GM19328 (cell line): ENCODE data around the gene SPATA31C1.
"Not testable (repeated sequence)": the region's sequence is repeated elsewhere in the genome, so short reads cannot be mapped to it uniquely, and the experiment has no call there.

Experiments used
- ATAC-seq: cut with Tn5 transposase; IDR thresholded peaks from one replicate; pipeline ENCODE4 v1.9.1; 2021; ENCODE audit warnings: mild to moderate bottlenecking, moderate library complexity; ENCODE audit not compliant: unreplicated experiment

Gene SPATA31C1

DNA sequence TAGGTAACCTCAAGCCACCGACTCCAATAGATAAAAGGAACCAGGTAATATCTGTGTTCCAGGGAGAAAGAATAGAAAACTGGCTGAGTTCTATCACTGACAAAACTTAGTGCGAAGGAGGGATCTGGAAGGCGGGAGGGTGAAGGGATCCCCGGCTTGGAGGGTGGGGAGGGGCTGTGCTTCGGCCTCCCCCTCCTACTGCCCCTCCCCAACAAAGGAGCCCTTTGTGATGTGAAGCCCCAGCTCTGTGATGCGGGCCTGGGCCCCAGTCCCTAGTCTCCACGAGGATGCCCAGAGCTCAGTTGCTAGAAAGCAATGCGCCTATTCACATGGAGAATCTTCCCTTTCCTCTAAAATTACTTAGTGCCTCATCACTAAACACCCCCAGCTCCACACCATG, at the start of gene SPATA31C1:
SPATA31C1 (plus strand) TSS at position 301 of the 400 bp plus-strand sequence.
- ATAC-seq: not testable (repeated sequence)

DNA sequence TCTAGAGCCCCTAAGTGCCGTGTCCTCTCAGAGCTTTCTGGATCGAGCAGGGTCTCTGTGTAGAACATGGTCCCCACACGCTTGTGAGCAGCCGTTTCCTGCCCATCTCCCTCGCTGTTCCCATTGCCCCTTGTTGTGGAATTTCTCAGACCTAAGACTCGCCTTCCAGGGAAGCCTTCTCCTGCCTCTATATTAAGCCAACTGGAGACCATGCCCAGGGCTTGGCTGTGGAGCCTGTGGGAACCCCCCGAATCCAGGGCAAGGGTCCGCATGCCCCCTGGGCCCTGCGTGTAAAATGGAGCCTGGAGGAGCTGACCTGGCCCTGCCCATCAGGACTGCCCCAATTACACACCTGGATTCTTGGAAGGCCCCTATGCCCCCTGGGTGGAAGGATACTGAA, 49.6 kb upstream of the SPATA31C1 start:
- ATAC-seq: no peak

DNA sequence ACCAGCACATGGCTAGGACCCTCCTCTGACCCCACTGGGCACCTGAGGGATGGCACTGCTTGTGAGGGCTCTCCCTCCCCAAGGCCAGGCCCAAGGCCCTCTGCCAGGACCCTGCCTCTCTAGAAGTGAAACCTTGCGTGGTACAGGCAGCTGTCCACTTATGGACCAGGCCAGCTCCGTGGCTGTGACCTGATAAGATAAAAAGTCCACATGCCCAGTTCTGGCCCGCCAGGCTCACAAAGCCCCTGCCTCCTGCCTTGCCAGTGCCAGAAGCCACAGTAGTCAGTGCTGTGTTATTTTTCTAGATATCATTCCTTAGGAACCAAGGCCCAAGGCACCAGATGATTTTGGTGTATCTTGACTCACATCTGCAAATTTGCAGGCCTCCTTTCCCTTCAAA, 49.1 kb upstream of the SPATA31C1 start:
- no peak for ATAC-seq

DNA sequence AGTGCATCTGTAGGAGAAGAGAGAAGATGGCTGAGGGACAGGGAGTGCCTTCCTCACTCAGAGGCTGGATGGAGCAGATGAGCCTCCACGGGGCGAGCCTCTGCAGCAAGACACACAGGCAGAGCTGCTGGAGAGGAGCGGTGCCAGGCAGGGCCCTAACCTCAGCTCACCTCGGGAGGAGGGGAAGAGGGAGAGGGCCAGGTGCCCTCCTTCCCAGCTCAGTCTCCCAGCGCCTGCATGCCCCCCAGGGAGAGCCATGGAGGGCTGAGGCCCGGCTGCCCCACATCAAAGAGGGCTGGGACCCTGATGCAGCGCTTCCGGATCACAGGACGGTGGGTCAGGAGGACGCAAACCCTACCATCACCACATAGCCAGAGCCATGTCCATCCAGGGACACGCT, 48.7 kb upstream of the SPATA31C1 start:
- no peak for ATAC-seq

DNA sequence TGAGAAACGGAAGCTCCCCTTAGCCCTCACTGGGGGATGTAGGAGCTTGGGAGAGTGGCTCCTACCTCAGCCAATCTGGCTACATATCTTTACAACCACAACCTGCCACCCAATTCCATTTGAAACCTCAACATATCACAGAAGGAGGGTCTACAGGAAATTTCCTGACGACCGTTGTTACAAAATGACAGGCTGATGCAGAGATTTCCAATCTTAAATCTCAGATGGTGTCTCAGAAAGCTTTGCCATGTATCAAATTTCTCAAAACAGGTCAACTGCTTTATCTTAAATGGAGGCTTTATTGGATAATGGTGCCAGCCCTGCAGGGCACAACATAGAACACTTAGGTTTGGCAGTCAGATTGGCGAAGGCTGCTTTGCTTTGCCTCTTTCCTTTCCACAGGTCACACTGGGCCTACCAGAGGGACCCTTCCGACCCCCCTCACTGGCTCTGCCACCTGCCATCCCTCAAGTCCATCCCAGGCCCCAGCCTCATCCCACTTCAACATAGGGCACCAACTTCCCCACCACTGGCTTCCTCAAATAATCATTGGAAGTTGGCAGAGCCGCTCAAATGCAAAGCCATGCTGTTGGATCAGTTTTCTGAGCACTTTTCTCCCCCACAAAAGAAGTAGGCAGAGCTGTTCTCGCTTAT, 46.2 kb upstream of the SPATA31C1 start:
- no peak for ATAC-seq

DNA sequence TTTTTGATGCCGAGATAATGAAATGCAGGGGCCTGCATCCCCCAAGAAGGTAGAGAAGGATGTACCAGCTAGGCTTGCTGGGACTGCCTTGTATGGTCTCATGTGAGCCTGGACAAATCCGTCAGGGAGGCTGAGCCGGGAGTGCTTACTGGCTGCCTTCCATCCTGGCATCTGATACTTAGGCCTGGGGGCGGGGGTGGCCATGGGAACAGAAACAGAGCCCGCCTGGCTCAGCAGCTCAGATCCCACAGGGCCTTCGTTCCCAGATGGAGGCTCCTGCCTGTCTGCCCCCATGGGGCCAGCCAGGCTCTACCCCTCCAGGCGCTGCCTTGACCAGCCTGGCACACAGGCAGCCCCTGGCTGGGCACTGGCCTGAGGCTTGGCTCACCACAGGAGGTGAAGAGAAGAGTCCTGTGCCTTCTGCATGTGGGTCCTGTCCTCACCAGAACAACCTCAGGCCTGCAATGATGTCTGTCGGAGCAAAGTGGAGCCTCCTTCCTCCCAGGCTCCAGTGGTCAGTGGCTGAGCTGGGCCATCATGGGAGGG, 45.6 kb upstream of the SPATA31C1 start:
- ATAC-seq: no peak

DNA sequence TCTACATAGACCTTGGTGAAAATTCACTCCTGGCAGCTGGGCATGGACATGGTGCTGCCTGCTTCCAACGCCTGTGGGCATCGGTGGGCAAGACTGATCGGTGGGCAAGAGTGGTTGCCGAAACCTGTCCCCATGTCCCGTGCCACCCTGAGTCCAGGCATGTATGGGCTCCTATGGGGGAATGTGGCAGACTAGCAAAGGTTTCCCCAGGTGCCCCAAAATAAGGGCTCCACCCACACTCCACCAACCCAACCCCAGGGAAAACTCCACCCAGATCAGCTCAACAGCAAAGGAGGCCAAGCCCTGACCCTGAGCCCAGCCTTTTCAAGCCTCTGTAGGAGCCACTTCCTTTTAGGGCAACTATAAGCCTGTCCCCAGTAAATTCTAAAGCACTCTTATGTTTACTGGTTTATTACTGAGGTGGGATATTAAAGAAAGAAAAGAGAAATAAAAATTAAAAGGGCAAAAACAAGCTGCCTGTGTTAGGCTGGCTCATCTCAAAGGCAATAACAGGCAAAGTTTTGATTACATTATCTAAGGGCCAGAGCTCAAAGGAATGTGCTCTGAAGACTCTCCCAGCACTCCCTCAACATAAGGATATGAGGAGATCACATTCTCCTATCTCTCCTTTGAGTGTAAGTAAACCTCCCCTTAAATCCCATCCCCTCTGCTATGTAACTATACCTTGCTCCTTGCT, 44.0 kb upstream of the SPATA31C1 start:
- no peak for ATAC-seq

DNA sequence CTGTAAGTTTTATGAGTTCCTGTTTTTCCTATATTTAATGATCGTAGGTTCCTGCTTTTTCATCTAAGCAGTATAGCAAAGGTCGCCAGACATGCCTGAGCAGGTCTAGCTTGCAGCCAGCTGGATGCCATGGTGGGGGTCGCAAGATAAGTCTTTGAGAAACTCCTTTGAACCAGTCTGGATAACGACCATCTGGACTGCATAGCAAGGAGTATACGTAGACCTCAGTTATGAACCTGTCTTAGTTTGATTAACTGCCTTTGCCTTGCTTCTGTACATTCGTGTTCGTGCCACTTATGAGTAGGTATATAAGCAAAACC, 43.5 kb upstream of the SPATA31C1 start:
- ATAC-seq: no peak

DNA sequence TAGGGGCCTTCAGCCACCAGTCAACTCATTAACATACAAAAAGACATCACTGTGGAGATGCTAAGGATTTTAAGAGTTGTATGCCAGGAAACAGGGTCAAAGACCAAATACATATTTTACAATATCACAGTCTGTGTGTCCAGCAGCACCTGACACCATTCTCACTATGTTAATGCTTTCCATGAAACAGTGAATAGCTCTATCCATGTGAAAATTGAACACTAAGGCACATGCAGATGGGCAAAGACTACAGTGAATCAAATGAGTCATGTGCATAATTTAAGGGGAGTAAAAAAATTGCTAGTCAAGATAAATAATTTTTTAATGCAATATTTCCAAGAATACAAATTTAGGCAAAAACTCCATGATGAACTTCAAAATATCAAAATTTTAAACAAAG, 42.7 kb upstream of the SPATA31C1 start:
- ATAC-seq: no peak

DNA sequence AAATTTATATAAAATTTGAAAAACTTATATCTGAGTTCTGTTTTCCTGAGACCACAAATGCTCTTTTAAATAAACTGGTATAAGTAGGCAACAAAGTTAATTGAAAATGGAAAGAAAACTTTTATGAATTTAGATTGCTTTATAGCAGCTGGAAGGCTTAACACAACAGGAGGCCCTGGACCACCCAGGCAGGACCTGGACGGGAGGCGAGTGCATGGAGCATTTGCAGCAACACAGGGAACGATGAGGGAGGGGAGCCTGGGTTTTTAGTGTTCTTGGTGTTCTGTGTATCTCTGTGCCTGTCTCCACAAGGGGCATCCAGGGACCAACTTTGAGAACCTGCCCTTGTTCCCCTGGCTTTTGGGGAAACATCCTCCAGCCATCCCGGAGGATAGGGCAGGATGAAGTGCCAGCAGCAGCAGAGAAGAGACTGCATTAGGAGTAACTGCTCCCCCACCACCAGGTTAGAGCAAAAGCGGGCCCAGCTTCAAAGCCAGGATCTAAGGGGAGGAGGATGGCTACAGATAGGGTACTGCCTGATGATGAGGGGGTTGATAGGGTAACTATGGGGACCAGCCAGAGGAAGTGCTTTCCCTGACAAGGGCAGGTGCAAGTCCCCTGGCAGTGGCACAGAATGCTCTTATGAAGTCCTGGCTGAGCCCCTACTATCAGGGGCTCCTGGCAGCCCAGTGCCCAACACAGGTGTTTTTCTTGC, 41.8 kb upstream of the SPATA31C1 start:
- ATAC-seq: no peak

DNA sequence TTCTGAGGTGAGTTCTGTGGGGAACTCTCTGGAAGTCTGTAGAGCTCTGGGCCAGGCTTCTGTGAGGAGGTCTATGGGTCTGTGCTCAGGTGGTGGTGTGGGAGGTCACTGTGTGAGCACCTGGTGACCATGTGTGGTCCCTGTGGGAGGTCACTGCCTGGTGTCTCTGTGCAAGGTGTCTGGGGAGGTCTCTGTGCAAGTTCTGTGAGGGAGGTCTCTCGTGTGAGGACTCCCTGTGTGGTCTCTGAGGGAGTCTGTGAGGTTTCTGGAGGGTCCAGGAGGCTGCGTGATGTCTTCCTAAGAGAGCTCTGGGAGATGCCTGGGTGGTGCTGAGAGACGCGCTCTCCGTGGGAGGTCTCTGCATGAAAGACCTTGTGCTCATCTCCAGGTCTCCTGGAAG, 41.1 kb upstream of the SPATA31C1 start:
- ATAC-seq: no peak

DNA sequence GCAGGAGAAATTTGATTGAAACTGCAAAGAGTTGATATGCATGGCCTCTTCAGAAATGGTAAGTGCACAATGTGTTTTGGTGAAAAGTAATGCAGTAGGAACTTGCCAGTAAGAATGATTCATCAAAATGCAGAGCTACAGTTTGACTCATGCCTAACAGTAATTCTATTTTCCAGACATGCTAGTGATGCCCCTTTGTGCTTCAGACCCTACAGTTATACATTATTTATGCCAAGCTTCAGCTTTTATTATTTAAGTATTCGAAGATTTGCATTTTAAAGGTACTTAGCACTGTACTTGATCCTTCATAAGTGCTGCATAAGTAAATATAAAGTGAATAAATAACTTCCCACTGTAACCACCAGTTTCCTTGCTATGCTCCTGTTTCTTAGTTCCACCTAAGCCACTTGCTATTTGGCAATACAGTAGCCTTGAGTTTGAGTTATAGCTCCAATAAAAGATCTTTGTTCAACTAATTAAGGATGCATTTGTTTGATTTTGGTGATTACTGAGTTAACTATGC, 38.7 kb upstream of the SPATA31C1 start:
- ATAC-seq: no peak

DNA sequence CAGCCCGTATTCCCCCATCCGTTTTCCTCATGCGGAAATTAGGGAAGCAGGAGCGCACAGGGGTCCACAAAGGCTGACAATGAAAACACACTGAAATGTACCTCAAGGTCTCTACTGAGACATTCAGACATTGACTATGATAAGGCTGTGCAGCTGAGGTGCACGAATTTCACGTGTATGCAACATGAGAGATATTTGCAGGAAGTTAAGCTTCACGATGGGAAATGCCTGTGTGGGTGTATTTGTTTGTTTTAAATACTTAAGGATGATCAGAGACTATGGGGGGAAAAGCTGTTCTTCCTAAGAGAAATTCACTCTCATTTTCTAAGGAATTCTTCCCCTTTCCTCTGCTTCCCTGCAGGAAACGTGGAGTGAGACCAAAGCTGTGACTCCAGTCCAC, 37.6 kb upstream of the SPATA31C1 start:
- no peak for ATAC-seq

DNA sequence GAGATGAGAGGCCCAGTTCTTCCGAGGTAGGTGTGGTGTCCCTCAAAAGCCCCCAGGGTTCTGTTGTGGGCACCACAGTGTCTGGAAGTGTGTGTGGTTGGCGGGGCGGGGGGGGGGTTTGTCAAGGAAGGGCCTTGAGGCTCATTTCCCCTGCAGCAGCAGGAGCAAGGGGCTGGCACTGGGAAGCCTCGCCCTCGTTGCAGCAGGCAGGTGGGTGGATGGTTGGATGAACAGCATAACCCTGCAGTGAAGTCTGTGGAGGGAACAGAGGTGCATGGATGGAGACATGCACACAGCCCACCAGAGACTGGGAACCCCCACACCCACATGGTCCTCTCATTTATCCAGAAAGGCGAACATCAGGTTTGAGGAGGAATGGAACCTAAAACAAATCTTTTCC, 37.1 kb upstream of the SPATA31C1 start:
- ATAC-seq: no peak

DNA sequence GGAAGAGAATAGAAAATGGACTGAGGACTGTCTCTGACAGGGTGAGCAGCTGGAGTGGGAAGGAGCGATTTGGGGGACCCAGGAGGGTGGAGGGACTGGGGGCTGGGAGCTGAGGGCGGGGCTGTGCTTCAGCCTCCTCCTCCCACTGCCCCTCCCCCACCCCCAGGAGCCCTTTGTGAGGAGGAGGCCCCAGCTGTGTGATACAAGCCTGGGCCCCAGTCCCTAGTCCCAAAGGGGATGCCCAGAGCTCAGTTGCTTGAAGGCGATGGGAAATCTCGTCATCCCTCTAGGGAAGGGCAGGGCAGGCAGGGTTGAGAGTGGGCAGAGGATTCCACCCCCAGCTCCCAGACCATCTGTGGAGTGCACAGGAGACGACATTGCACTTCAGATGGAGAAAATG, 35.1 kb upstream of the SPATA31C1 start, which contains the start of gene SPATA31E1:
SPATA31E1 (plus strand) TSS at position 251 of the 400 bp plus-strand sequence; CDS start at position 266, 15 bp downstream.
- ATAC-seq: no peak

DNA sequence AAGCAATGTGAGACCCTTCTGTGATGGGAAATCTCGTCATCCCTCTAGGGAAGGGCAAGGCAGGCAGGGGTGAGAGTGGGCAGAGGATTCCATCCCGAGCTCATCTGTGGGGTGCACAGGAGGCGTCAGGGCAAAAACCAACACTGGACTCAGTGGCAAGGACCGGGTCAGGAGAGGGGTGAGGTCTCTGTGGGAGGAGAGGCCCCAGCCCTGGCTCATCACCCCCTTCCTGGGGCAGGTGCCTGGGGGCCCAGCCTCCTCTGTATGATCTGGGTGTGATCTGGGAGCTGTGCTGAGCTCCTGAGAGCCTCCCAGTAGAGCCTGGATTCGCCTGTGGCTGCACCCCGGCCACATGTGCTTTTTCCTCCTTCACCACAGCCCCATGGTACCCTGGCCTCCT, 34.5 kb upstream of the SPATA31C1 start:
- ATAC-seq: no peak

DNA sequence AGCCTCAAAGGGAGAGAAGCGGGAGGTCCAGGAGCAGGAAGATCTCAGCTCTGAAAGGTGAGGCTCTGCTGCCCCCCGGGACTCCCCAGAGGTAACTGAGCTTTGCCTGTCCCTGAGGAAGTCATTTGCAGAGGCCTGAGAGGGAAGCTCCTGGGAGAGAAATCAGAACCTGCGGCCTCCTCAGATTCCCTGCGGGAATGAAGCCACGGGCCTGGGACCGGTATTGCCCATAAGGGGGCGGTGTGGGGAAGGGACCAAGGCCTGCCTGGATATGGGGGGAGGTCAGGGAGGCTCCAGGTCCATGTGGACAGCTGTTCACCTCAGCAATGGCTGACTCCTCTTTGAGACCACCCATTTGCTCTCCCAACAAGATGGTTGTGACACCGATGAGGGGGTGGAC, 33.8 kb upstream of the SPATA31C1 start:
- no peak for ATAC-seq

DNA sequence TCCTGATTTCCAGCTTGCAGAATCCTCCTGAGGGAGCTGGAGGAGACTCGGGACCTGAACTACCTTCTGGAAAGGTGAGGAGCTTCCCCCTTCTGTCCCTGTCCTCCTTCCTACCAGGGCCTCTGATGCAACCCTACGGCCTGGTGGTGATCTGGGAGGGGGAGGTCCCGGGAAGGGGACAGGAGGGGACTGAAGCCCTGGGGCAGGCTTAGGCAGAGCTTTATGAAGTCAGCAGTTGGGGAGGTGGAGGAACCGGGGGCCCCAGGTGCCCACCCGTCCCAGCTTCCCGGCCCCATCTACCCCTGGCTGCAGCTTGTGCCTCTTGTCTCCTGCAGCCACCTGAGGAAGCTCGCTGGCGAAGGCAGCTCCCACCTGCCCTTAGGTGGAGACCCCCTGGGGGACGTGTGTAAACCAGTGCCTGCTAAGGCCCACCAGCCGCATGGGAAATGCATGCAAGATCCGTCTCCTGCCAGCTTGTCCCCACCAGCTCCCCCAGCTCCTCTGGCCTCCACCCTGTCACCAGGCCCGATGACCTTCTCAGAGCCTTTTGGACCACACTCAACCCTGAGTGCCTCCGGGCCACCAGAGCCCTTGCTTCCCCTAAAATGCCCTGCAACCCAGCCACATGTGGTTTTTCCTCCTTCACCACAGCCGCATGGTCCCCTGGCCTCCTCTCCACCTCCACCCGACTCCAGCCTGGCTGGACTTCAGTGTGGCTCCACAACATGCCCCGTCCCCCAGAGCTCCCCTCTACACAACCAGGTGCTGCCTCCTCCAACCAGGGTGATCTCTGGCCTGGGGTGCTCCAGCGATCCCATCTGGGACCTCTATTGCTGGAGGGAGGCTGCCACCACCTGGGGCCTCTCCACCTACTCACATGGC, 32.9 kb upstream of the SPATA31C1 start:
- no peak for ATAC-seq

DNA sequence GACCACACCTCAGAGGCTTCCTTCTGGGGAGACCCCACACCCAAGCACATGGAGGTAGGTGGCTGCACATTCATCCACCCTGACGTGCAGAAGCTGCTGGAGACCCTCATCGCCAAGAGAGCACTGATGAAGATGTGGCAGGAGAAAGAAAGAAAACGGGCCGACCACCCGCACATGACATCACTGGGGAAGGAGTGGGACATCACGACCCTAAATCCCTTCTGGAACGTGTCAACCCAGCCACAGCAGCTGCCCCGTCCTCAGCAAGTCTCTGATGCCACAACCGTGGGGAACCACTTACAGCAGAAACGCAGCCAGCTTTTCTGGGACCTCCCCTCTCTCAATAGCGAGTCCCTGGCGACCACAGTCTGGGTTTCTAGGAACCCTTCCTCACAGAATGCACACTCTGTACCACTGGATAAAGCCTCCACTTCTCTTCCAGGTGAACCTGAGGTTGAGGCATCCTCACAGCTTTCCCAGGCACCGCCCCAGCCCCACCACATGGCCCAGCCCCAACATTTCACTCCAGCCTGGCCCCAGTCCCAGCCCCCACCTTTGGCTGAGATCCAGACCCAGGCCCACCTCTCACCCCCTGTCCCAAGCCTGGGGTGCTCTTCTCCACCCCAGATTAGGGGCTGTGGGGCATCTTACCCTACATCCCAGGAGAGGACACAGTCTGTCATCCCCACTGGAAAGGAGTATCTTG, 32.1 kb upstream of the SPATA31C1 start:
- ATAC-seq: no peak
